Measurements from ENCODE around the gene HJV. TPM values are rescaled to one million over a fixed set of nuclear protein-coding genes. Genes with fewer than 3 reads are reported as not detected.
A peak's percentile ranks its signal among the peaks of the same experiment; 100 is the strongest.

The HJV gene
- total RNA-seq, 1 donor from 2014 or later: 439 TPM

DNA sequence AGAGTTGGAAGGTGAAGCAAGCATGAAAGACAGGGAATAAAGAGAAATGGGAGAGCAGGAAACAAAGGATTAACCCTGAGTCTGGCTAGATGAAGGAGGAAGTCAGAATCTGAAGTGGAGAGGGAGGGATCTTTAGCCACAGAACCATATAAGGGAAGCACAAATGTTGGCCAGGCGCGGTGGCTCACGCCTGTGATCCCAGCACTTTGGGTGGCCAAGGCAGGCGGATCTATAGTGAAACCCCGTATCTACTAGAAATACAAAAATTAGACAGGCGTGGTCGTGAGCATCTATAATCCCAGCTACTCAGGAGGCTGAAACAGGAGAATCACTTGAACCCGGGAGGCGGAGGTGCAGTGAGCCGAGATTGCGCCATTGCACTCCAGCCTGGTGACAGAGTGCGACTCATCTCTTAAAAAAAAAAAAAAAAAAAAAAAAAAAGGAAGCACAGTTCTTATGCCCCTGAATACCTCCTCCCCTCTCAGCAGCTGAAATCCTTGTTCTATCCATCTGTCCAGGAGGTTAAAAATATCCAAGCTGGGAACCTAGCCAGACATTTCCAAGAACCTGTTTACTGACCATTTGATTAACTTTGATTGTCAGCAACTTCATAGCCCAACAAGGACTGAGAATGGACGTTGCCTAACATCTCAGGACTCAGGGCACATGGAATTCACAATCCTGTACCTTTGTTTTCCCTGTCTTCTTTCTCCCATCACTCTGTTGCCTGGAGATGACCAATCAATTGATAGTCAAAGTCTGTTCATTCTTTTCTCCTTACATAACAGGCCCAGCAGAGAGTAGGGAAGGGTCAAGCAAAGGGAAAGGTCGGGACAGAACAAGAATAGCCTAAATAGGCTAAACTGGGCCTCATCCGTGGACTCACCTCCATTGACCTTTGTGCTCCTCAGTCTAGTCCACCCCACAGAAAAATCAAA is 35.8 kb downstream of the HJV start:
- peaks cover 50 to 61% (median 56%) of the 10 kb centered on the region in 3 donors for H3K4me1 ChIP-seq (ENCODE audit: control insufficient read depth in 3 of 3, insufficient read depth in 3 of 3, low read length in 3 of 3)
- no peaks in the 10 kb centered on the region for H3K9me3 ChIP-seq (ENCODE audit: control insufficient read depth in 3 of 3, low read length in 3 of 3)
- peak overlapping the region; percentile 93 for H3K27ac ChIP-seq (ENCODE audit: low read depth, low read length)
- H3K36me3 ChIP-seq (ENCODE audit: control insufficient read depth in 3 of 3, insufficient read depth in 3 of 3, low read length in 3 of 3): no peaks in the 10 kb centered on the region
- H3K27me3 ChIP-seq (ENCODE audit: control insufficient read depth in 3 of 3, insufficient read depth in 3 of 3, low read length in 3 of 3): no peaks in the 10 kb centered on the region
- peak overlapping the region; percentile 55 to 85 (median 73) for H3K9ac ChIP-seq (ENCODE audit: low read depth in 1 of 3, low read length in 3 of 3)
- H3K4me3 ChIP-seq (ENCODE audit: low read length in 3 of 3): peak overlapping the region; percentile 50 to 67 (median 52)

DNA sequence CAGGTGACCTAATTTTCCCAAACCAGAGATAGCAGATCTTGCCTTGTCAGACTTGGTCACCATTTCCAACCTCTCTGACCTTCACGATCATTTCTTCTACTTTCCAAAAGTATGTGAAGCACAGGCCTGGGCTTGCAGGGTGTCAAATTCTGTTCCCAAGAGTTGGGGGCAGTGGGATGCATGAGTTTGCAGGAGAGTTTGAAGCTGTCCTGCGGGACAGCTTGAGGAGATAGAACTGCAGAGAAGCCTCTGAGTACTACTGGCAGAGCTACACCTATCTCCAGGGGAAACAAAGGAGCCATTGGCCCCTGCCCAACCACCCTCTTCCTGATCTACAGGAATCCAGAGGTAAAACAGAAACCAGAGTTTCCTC is 36.4 kb downstream of the HJV start:
- peak overlapping the region; percentile 50 to 67 (median 52) for H3K4me3 ChIP-seq (ENCODE audit: low read length in 3 of 3)
- no peaks in the 10 kb centered on the region for H3K27me3 ChIP-seq (ENCODE audit: control insufficient read depth in 3 of 3, insufficient read depth in 3 of 3, low read length in 3 of 3)
- peaks cover 57 to 63% (median 63%) of the 10 kb centered on the region in 3 donors for H3K4me1 ChIP-seq (ENCODE audit: control insufficient read depth in 3 of 3, insufficient read depth in 3 of 3, low read length in 3 of 3)
- no peaks in the 10 kb centered on the region for H3K9me3 ChIP-seq (ENCODE audit: control insufficient read depth in 3 of 3, low read length in 3 of 3)
- peak overlapping the region; percentile 55 to 85 (median 73) for H3K9ac ChIP-seq (ENCODE audit: low read depth in 1 of 3, low read length in 3 of 3)
- no peaks in the 10 kb centered on the region for H3K36me3 ChIP-seq (ENCODE audit: control insufficient read depth in 3 of 3, insufficient read depth in 3 of 3, low read length in 3 of 3)
- peak overlapping the region; percentile 93 for H3K27ac ChIP-seq (ENCODE audit: low read depth, low read length)

GRCh38 chr1:145983960-145984830 is 37.3 kb downstream of the HJV start:
- Histone ChIP-seq H3K27ac (ENCODE audit: low read depth, low read length) (peak overlapping the region; percentile 94), H3K27me3 (ENCODE audit: control insufficient read depth in 3 of 3, insufficient read depth in 3 of 3, low read length in 3 of 3) (no peaks in the 10 kb centered on the region), H3K9ac (ENCODE audit: low read depth in 1 of 3, low read length in 3 of 3) (peak overlapping the region; percentile 55 to 85 (median 73)), H3K9me3 (ENCODE audit: control insufficient read depth in 3 of 3, low read length in 3 of 3) (no peaks in the 10 kb centered on the region), H3K4me1 (ENCODE audit: control insufficient read depth in 3 of 3, insufficient read depth in 3 of 3, low read length in 3 of 3) (peaks cover 64 to 70% (median 70%) of the 10 kb centered on the region in 3 donors), H3K4me3 (ENCODE audit: low read length in 3 of 3) (peak overlapping the region; percentile 50 to 67 (median 52)), H3K36me3 (ENCODE audit: control insufficient read depth in 3 of 3, insufficient read depth in 3 of 3, low read length in 3 of 3) (no peaks in the 10 kb centered on the region)

DNA sequence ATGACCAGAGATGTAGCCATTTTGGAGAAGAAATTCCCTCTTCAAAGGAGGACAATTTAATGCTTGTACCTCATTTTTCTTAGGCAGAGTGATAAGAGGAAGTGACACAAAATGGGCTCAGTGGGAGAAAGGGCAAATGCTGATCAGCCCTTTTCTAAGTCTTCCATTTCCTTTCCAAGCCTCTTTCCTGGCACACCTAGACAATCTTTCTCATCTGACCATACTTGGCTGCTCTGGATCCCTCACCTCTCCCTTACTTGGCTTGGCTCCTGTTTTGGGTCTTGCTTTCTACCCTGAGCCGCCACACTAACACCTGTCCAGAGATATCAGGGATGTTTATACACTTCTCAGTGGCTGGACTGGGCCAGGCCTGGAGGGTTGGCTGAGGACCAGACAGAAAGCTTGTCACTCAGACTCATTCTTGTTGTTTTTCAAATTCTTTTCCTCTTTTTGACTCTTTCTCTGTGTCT is 38.3 kb downstream of the HJV start:
- no peaks in the 10 kb centered on the region for H3K36me3 ChIP-seq (ENCODE audit: control insufficient read depth in 3 of 3, insufficient read depth in 3 of 3, low read length in 3 of 3)
- peak overlapping the region; percentile 27 to 54 (median 45) for H3K4me3 ChIP-seq (ENCODE audit: low read length in 3 of 3)
- peak overlapping the region; percentile 94 for H3K27ac ChIP-seq (ENCODE audit: low read depth, low read length)
- peaks cover 74 to 79% (median 79%) of the 10 kb centered on the region in 3 donors for H3K4me1 ChIP-seq (ENCODE audit: control insufficient read depth in 3 of 3, insufficient read depth in 3 of 3, low read length in 3 of 3)
- H3K9ac ChIP-seq (ENCODE audit: low read depth in 1 of 3, low read length in 3 of 3): peak overlapping the region; percentile 47 to 77 (median 57)
- no peaks in the 10 kb centered on the region for H3K27me3 ChIP-seq (ENCODE audit: control insufficient read depth in 3 of 3, insufficient read depth in 3 of 3, low read length in 3 of 3)
- H3K9me3 ChIP-seq (ENCODE audit: control insufficient read depth in 3 of 3, low read length in 3 of 3): no peaks in the 10 kb centered on the region

DNA sequence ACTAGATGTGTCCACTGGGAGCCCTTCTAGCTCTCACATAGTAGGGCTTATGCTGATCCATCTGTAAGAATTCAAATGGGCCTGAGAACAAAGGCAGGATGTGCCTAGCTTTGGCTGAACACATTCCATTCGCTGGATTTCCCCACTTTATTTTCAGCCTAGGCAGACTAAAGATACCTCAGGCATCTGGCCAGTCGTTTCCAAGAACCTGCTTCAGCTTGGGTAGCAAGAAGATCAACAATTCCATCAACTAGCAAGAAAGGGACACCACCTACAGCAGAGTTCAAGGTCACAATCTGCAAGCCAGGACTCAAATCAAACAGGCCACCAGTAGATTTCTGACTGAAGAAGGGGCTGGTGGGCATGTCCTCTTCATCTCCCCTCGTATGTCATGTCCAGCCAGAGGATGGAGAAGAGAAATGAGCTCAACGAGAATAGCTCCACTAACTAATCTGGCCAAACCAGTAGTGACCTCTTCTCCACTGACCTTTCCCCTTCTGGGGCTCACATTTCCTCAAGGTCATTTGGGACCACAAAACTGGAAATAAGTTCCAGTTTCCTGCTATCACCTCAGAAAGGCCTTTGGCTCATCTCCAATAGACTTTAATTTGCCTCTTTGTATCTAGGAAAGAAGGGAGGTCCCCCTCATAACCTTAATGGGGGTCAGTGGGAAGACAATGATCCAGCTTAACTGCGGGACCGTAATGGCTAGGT is 39.4 kb downstream of the HJV start:
- H3K4me1 ChIP-seq (ENCODE audit: control insufficient read depth in 3 of 3, insufficient read depth in 3 of 3, low read length in 3 of 3): peaks cover 84 to 90% (median 90%) of the 10 kb centered on the region in 3 donors
- peak overlapping the region; percentile 44 to 54 (median 45) for H3K4me3 ChIP-seq (ENCODE audit: low read length in 3 of 3)
- H3K9ac ChIP-seq (ENCODE audit: low read depth in 1 of 3, low read length in 3 of 3): peak overlapping the region; percentile 9 to 52 (median 23)
- H3K27ac ChIP-seq (ENCODE audit: low read depth, low read length): peak overlapping the region; percentile 94
- no peaks in the 10 kb centered on the region for H3K9me3 ChIP-seq (ENCODE audit: control insufficient read depth in 3 of 3, low read length in 3 of 3)
- H3K27me3 ChIP-seq (ENCODE audit: control insufficient read depth in 3 of 3, insufficient read depth in 3 of 3, low read length in 3 of 3): no peaks in the 10 kb centered on the region
- no peaks in the 10 kb centered on the region for H3K36me3 ChIP-seq (ENCODE audit: control insufficient read depth in 3 of 3, insufficient read depth in 3 of 3, low read length in 3 of 3)

- Histone ChIP-seq H3K27ac (ENCODE audit: low read depth, low read length) (peak overlapping the region; percentile 94), H3K27me3 (ENCODE audit: control insufficient read depth in 3 of 3, insufficient read depth in 3 of 3, low read length in 3 of 3) (no peaks in the 10 kb centered on the region), H3K36me3 (ENCODE audit: control insufficient read depth in 3 of 3, insufficient read depth in 3 of 3, low read length in 3 of 3) (no peaks in the 10 kb centered on the region), H3K9me3 (ENCODE audit: control insufficient read depth in 3 of 3, low read length in 3 of 3) (no peaks in the 10 kb centered on the region), H3K9ac (ENCODE audit: low read depth in 1 of 3, low read length in 3 of 3) (peak overlapping the region; percentile 60 to 73 (median 69)), H3K4me1 (ENCODE audit: control insufficient read depth in 3 of 3, insufficient read depth in 3 of 3, low read length in 3 of 3) (peaks cover 73 to 80% (median 80%) of the 10 kb centered on the region in 3 donors), H3K4me3 (ENCODE audit: low read length in 3 of 3) (peak overlapping the region in 2 of 3 donors; percentile 33 to 52)
These were observed 41.0 kb downstream of the HJV start for GRCh38 chr1:145980457-145980994.

GRCh38 chr1:145979746-145980456 is 41.6 kb downstream of the HJV start:
- H3K27me3 ChIP-seq (ENCODE audit: control insufficient read depth in 3 of 3, insufficient read depth in 3 of 3, low read length in 3 of 3): no peaks in the 10 kb centered on the region
- peak overlapping the region; percentile 24 to 52 (median 33) for H3K4me3 ChIP-seq (ENCODE audit: low read length in 3 of 3)
- peaks cover 67 to 74% (median 73%) of the 10 kb centered on the region in 3 donors for H3K4me1 ChIP-seq (ENCODE audit: control insufficient read depth in 3 of 3, insufficient read depth in 3 of 3, low read length in 3 of 3)
- peaks cover 0 to 3% (median 2%) of the 10 kb centered on the region in 3 donors for H3K36me3 ChIP-seq (ENCODE audit: control insufficient read depth in 3 of 3, insufficient read depth in 3 of 3, low read length in 3 of 3)
- peak overlapping the region; percentile 94 for H3K27ac ChIP-seq (ENCODE audit: low read depth, low read length)
- no peaks in the 10 kb centered on the region for H3K9me3 ChIP-seq (ENCODE audit: control insufficient read depth in 3 of 3, low read length in 3 of 3)
- H3K9ac ChIP-seq (ENCODE audit: low read depth in 1 of 3, low read length in 3 of 3): peak overlapping the region; percentile 60 to 73 (median 69)

- Histone ChIP-seq H3K9me3 (ENCODE audit: control insufficient read depth in 3 of 3, low read length in 3 of 3) (no peaks in the 10 kb centered on the region), H3K27me3 (ENCODE audit: control insufficient read depth in 3 of 3, insufficient read depth in 3 of 3, low read length in 3 of 3) (no peaks in the 10 kb centered on the region), H3K36me3 (ENCODE audit: control insufficient read depth in 3 of 3, insufficient read depth in 3 of 3, low read length in 3 of 3) (peaks cover 0 to 5% (median 2%) of the 10 kb centered on the region in 3 donors), H3K9ac (ENCODE audit: low read depth in 1 of 3, low read length in 3 of 3) (peak overlapping the region; percentile 70 to 80 (median 74)), H3K4me1 (ENCODE audit: control insufficient read depth in 3 of 3, insufficient read depth in 3 of 3, low read length in 3 of 3) (peaks cover 60 to 67% (median 67%) of the 10 kb centered on the region in 3 donors), H3K27ac (ENCODE audit: low read depth, low read length) (peak overlapping the region; percentile 94), H3K4me3 (ENCODE audit: low read length in 3 of 3) (peak overlapping the region; percentile 37 to 68 (median 42))
These were observed 42.4 kb downstream of the HJV start for GRCh38 chr1:145978854-145979745.

All from skeletal muscle tissue (tissue), 4 donors.